Fibroblast of lung (primary cell): ENCODE measurements around the gene IRF7. TPM values are rescaled to one million over a fixed set of nuclear protein-coding genes. Genes with fewer than 3 reads are reported as not detected.

Source experiments
- DNase-seq, 2 donors: peaks; one replicate each; pipeline versions ENCODE4 v3.0.0 to v3.0.0-alpha.2; 2010; ENCODE audit warnings: low read depth in 2 of 2
- H2AFZ ChIP-seq: 2 replicates; pipeline ENCODE4 v1.5.1; 2012; ENCODE audit warnings: low read length, control low read depth, inconsistent platforms
- H3K27ac ChIP-seq: 2 replicates; pipeline ENCODE4 v1.5.1; 2011; ENCODE audit warnings: low read length, control low read depth; ENCODE audit not compliant: insufficient read depth
- H3K27me3 ChIP-seq: 2 replicates; pipeline ENCODE4 v1.5.1; 2011; ENCODE audit warnings: mild to moderate bottlenecking, low read length; ENCODE audit not compliant: control insufficient read depth, insufficient read depth
- H3K36me3 ChIP-seq: 2 replicates; pipeline ENCODE4 v1.5.1; 2011; ENCODE audit warnings: low read length; ENCODE audit not compliant: control insufficient read depth, insufficient read depth
- H3K4me1 ChIP-seq: 2 replicates; pipeline ENCODE4 v1.5.1; 2011; ENCODE audit warnings: low read length; ENCODE audit not compliant: control insufficient read depth, insufficient read depth; ENCODE audit errors: extremely low read depth
- H3K4me2 ChIP-seq: 2 replicates; pipeline ENCODE4 v1.5.1; 2011; ENCODE audit warnings: low read length, control low read depth; ENCODE audit not compliant: insufficient read depth; ENCODE audit errors: extremely low read depth
- H3K4me3 ChIP-seq, 4 experiments: fragments of 200-600 bp in 1 of 4; sonication (generic) in 1 of 4; replicated peaks in 1 of 4; 2 replicates each; pipeline ENCODE4 v1.5.1; 2011 to 2016; ENCODE audit warnings: low read length in 4 of 4, low read depth in 3 of 4, mild to moderate bottlenecking in 3 of 4, control low read depth in 2 of 4, inconsistent platforms in 1 of 4, mixed read lengths in 1 of 4; ENCODE audit not compliant: insufficient read depth in 1 of 4; ENCODE audit errors: control extremely low read depth in 1 of 4
- H3K79me2 ChIP-seq: 2 replicates; pipeline ENCODE4 v1.5.1; 2012; ENCODE audit warnings: mild to moderate bottlenecking, low read length, inconsistent platforms; ENCODE audit not compliant: control insufficient read depth, insufficient read depth
- H3K9ac ChIP-seq: 2 replicates; pipeline ENCODE4 v1.5.1; 2011; ENCODE audit warnings: mild to moderate bottlenecking, low read length, control low read depth; ENCODE audit not compliant: insufficient read depth
- H3K9me3 ChIP-seq: 2 replicates; pipeline ENCODE4 v1.5.1; 2012; ENCODE audit warnings: low read depth, low read length; ENCODE audit not compliant: control insufficient read depth, insufficient read depth
- H4K20me1 ChIP-seq: 2 replicates; pipeline ENCODE4 v1.5.1; 2011; ENCODE audit warnings: low read length; ENCODE audit not compliant: control insufficient read depth, insufficient read depth; ENCODE audit errors: extremely low read depth
- CTCF ChIP-seq, 2 donors: IDR thresholded peaks in 1 of 2; conservative IDR thresholded peaks in 1 of 2; 1 replicate in 1 of 2; 2 replicates in 1 of 2; pipeline ENCODE4 v1.5.1; 2011 to 2012; ENCODE audit warnings: low read length in 2 of 2, control low read depth in 1 of 2, inconsistent platforms in 1 of 2, low read depth in 1 of 2, mild to moderate bottlenecking in 1 of 2
- EZH2 ChIP-seq: IDR thresholded peaks from 2 replicates; pipeline ENCODE4 v1.5.1; 2012; ENCODE audit warnings: low read length, control low read depth, mild to moderate bottlenecking; ENCODE audit errors: missing control alignments
- polyA minus RNA-seq: library from RNA; depleted of rRNA, polyadenylated mRNA; stranded (reverse); fragments of >200 nt; gene quantifications from 2 replicates; pipeline ENCODE4 v1.2.3, GENCODE V29; 2011; ENCODE audit warnings: low replicate concordance
- polyA plus RNA-seq, 2 donors: library from polyadenylated mRNA; depleted of rRNA in 1 of 2; stranded (reverse) in 1 of 2; unstranded in 1 of 2; fragments of >200 nt; gene quantifications; 2 replicates each; pipeline ENCODE4 v1.2.1, GENCODE V29; 2011 to 2012; ENCODE audit warnings: missing spikeins in 1 of 2
- total RNA-seq: library from RNA; depleted of rRNA; stranded (reverse); fragments of >200 nt; gene quantifications from 2 replicates; pipeline ENCODE4 v1.2.1, GENCODE V29; 2014

IRF7 gene
- total RNA-seq (9.1 and 11.3 TPM in 2 replicates), polyA plus RNA-seq (1.3 and 1.6 TPM in 2 replicates), polyA minus RNA-seq (5.0 and 11.1 TPM in 2 replicates)
- 4.1 and 4.3 TPM in 2 replicates for polyA plus RNA-seq (2012)

DNA sequence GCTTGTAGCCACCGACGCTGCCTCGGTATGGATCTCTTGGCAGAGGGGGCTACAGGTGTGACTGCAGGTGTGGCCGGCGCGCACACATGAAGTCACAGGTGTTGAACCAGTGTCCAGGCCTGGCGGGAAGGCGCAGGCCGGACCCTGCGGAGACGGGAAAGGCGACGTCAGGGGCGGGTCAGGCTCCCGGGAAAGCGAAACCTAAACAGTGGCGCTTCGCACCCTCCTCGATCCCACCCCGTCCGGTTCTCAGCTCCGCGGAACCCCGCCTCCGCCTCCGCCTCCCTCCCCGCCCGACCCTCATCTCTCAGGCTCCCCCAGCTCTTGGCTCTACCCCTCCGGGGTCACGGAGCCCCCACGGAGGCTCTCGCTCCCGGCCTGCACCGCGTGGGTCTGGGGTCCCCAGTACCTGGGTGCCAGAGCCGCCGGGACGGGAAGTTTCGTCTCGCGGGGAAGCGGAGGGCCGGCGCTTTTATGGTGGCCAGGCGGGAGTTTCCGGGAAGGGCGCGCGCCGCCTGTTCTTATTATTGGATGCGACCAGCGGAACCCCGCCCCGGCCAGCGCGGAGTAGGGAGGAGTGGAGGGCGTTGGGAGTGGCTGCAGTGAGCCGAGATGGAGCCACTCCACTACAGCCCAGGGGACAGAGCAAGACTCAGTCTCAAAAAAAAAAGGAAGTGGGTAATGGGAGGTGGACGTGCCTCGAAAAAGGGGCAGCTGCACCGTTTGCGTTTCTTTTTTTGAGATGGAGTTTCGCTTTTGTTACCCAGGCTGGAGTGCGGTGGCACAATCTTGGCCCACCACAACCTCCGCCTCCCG lies at the start of gene IRF7:
Gene IRF7, minus strand, starts transcription at position 447 of the 816 bp plus-strand sequence. CDS start 586 bp downstream, outside the sequence.
- H3K9me3 ChIP-seq: no peaks in the 10 kb centered on the region
- peak within 1 kb of the TSS; percentile 99 for H3K4me2 ChIP-seq
- TF ChIP-seq CTCF (conservative IDR thresholded peaks at IDR 0.05 in 1 of 2, IDR thresholded peaks at IDR 0.05 in 1 of 2; ENCODE audit: low read depth in 1 of 2, low read length in 2 of 2): no peak
- no peak for TF ChIP-seq EZH2
- H3K27ac ChIP-seq: peak within 1 kb of the TSS; percentile 73
- no peaks in the 10 kb centered on the region for H3K4me1 ChIP-seq
- H3K79me2 ChIP-seq: no peaks in the 10 kb centered on the region
- H3K27me3 ChIP-seq: no peaks in the 10 kb centered on the region
- H3K9ac ChIP-seq: peak within 1 kb of the TSS; percentile 84
- peak; percentile 88 to 89 for DNase-seq
- H3K36me3 ChIP-seq: peaks cover 24% of the 10 kb centered on the region
- no peaks in the 10 kb centered on the region for H4K20me1 ChIP-seq
- H3K4me3 ChIP-seq: peak within 1 kb of the TSS; percentile 42 to 79 (median 68)
- H2AFZ ChIP-seq: no peak within 1 kb of the TSS

GRCh38 chr11:665062-665703 lies 49.4 kb upstream of the IRF7 start:
- TF ChIP-seq EZH2: no peak
- no peak for TF ChIP-seq CTCF (conservative IDR thresholded peaks at IDR 0.05 in 1 of 2, IDR thresholded peaks at IDR 0.05 in 1 of 2; ENCODE audit: low read depth in 1 of 2, low read length in 2 of 2)
- Histone ChIP-seq H3K36me3 (no peaks in the 10 kb centered on the region), H3K4me1 (no peaks in the 10 kb centered on the region), H2AFZ (no peak overlapping the region), H3K4me3 (no peak overlapping the region), H3K9me3 (no peaks in the 10 kb centered on the region), H3K27me3 (no peaks in the 10 kb centered on the region), H4K20me1 (no peaks in the 10 kb centered on the region), H3K27ac (peak overlapping the region; percentile 54), H3K79me2 (peaks cover 3% of the 10 kb centered on the region), H3K4me2 (peak overlapping the region; percentile 2), H3K9ac (no peak overlapping the region)
- peak in 1 of 2 donors; percentile 66 for DNase-seq

DNA sequence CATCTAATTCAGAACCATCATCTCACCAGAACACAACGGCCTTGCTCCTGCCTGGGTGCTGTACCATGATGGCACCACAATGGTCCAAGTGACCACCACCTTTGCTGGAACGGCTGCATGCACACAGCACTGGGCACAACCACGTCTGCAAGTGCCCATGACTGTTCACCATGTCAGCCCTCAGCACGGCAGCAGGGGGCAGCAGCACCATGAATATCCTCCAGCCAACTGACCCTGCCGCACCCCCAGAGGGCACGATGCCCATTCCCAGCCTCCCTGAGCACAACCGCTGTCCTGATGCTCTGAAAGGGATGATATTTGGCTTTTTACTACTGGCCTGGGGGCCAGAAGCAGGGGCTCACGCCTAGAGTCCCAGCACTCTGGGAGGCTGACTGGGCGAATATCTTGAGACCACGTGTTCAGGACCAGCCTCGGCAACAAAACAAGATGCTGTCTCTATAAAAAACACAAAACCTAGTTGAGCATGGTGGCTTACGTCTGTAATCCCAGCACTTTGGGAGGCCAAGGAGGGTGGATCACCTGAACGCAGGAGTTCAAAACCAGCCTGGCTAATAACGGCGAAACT lies 47.0 kb upstream of the IRF7 start:
- Histone ChIP-seq H3K9ac (no peak overlapping the region), H3K79me2 (peaks cover 3% of the 10 kb centered on the region), H3K27ac (no peak overlapping the region), H3K4me3 (no peak overlapping the region), H3K36me3 (peaks cover 2% of the 10 kb centered on the region), H3K4me2 (no peak overlapping the region), H4K20me1 (no peaks in the 10 kb centered on the region), H3K9me3 (no peaks in the 10 kb centered on the region), H3K4me1 (no peaks in the 10 kb centered on the region), H3K27me3 (no peaks in the 10 kb centered on the region), H2AFZ (no peak overlapping the region)
- DNase-seq: peak; percentile 35 to 64
- TF ChIP-seq EZH2 (no peak), CTCF (conservative IDR thresholded peaks at IDR 0.05 in 1 of 2, IDR thresholded peaks at IDR 0.05 in 1 of 2; ENCODE audit: low read depth in 1 of 2, low read length in 2 of 2) (peak; percentile 73 to 75)
